H9 (cell line): ENCODE results near the gene KRTAP10-4. TPM values are rescaled to one million over a fixed set of nuclear protein-coding genes. Genes with fewer than 3 reads are reported as not detected.

Experiments used
- DNase-seq: peaks from one replicate; pipeline ENCODE4 v3.0.0-alpha.2; 2017
- H2AFZ ChIP-seq: one replicate; pipeline ENCODE4 v1.6.1; 2013; ENCODE audit warnings: mild to moderate bottlenecking, low read length, control low read depth, moderate library complexity
- H2AK5ac ChIP-seq: 2 replicates; pipeline ENCODE4 v1.6.1; 2013; ENCODE audit warnings: low read length, control low read depth, mixed read lengths; ENCODE audit not compliant: insufficient read length
- H2BK120ac ChIP-seq: one replicate; pipeline ENCODE4 v1.6.1; 2013; ENCODE audit warnings: low read depth, mild to moderate bottlenecking, low read length, control low read depth, inconsistent platforms; ENCODE audit not compliant: poor library complexity, severe bottlenecking
- H2BK12ac ChIP-seq: 2 replicates; pipeline ENCODE4 v1.6.1; 2013; ENCODE audit warnings: low read length, control low read depth, mixed read lengths, low read depth; ENCODE audit not compliant: insufficient read length
- H2BK15ac ChIP-seq: 2 replicates; pipeline ENCODE4 v1.6.1; 2013; ENCODE audit warnings: low read depth, low read length, control low read depth
- H2BK20ac ChIP-seq: one replicate; pipeline ENCODE4 v1.6.1; 2013; ENCODE audit warnings: low read depth, mild to moderate bottlenecking, low read length, control low read depth, inconsistent platforms; ENCODE audit not compliant: poor library complexity, severe bottlenecking
- H2BK5ac ChIP-seq: 2 replicates; pipeline ENCODE4 v1.6.1; 2013; ENCODE audit warnings: low read length, control low read depth, mixed read lengths; ENCODE audit not compliant: insufficient read length
- H3K14ac ChIP-seq: 2 replicates; pipeline ENCODE4 v1.6.1; 2013; ENCODE audit warnings: low read length, control low read depth; ENCODE audit not compliant: insufficient read depth
- H3K18ac ChIP-seq: 2 replicates; pipeline ENCODE4 v1.6.1; 2013; ENCODE audit warnings: low read depth, mild to moderate bottlenecking, mixed read lengths, low read length, control low read depth; ENCODE audit not compliant: insufficient read length
- H3K23ac ChIP-seq: 2 replicates; pipeline ENCODE4 v1.6.1; 2013; ENCODE audit warnings: low read length, control low read depth, mixed read lengths, low read depth; ENCODE audit not compliant: insufficient read length
- H3K23me2 ChIP-seq: 2 replicates; pipeline ENCODE4 v1.6.1; 2013; ENCODE audit warnings: low read depth, mild to moderate bottlenecking, mixed read lengths, low read length, control low read depth; ENCODE audit not compliant: insufficient read length, poor library complexity, severe bottlenecking
- H3K27ac ChIP-seq: 2 replicates; pipeline ENCODE4 v1.5.1; 2013; ENCODE audit warnings: low read length, control low read depth, mixed read lengths, low read depth; ENCODE audit not compliant: insufficient read length
- H3K27me3 ChIP-seq: 2 replicates; pipeline ENCODE4 v1.6.1; 2013; ENCODE audit warnings: low read length, control low read depth, inconsistent platforms; ENCODE audit not compliant: insufficient read depth
- H3K4ac ChIP-seq: 2 replicates; pipeline ENCODE4 v1.6.1; 2013; ENCODE audit warnings: low read depth, mild to moderate bottlenecking, control low read depth, inconsistent platforms, low read length, moderate library complexity
- H3K4me1 ChIP-seq: 2 replicates; pipeline ENCODE4 v1.6.1; 2013; ENCODE audit warnings: low read length, control low read depth, inconsistent platforms; ENCODE audit not compliant: insufficient read depth
- H3K4me2 ChIP-seq: 2 replicates; pipeline ENCODE4 v1.6.1; 2013; ENCODE audit warnings: low read length, control low read depth, mixed read lengths; ENCODE audit not compliant: insufficient read length, insufficient read depth
- H3K56ac ChIP-seq: 2 replicates; pipeline ENCODE4 v1.6.1; 2013; ENCODE audit warnings: low read depth, mild to moderate bottlenecking, mixed read lengths, low read length, control low read depth; ENCODE audit not compliant: insufficient read length
- H3K79me1 ChIP-seq: 2 replicates; pipeline ENCODE4 v1.6.1; 2013; ENCODE audit warnings: low read depth, mild to moderate bottlenecking, moderate library complexity, low read length, control low read depth, inconsistent platforms; ENCODE audit not compliant: insufficient read depth, poor library complexity, severe bottlenecking
- H3K79me2 ChIP-seq: 2 replicates; pipeline ENCODE4 v1.6.1; 2013; ENCODE audit warnings: low read length, control low read depth, inconsistent platforms; ENCODE audit not compliant: insufficient read depth
- H3K9ac ChIP-seq: 2 replicates; pipeline ENCODE4 v1.6.1; 2013; ENCODE audit warnings: low read length, control low read depth, mixed read lengths; ENCODE audit not compliant: insufficient read length; ENCODE audit errors: extremely low read depth
- H3K9me3 ChIP-seq: one replicate; pipeline ENCODE4 v1.6.1; 2013; ENCODE audit warnings: low read depth, low read length, inconsistent platforms; ENCODE audit not compliant: control insufficient read depth
- H3T11ph ChIP-seq: one replicate; pipeline ENCODE4 v1.6.1; 2013; ENCODE audit warnings: mild to moderate bottlenecking, low read length, control low read depth, inconsistent platforms
- H4K20me1 ChIP-seq: one replicate; pipeline ENCODE4 v1.6.1; 2013; ENCODE audit not compliant: control insufficient read depth, insufficient read length, insufficient read depth
- H4K5ac ChIP-seq: 2 replicates; pipeline ENCODE4 v1.6.1; 2013; ENCODE audit warnings: low read depth, mild to moderate bottlenecking, mixed read lengths, low read length, control low read depth; ENCODE audit not compliant: insufficient read length
- H4K8ac ChIP-seq: replicated peaks from 2 replicates; pipeline ENCODE4 v1.6.1; 2013; ENCODE audit warnings: low read length, control low read depth, mixed read lengths, low read depth; ENCODE audit not compliant: insufficient read length
- H4K91ac ChIP-seq: 2 replicates; pipeline ENCODE4 v1.6.1; 2013; ENCODE audit warnings: low read depth, mild to moderate bottlenecking, moderate library complexity, mixed read lengths, low read length, control low read depth; ENCODE audit not compliant: insufficient read length
- H3K27ac Mint-ChIP-seq, 3 experiments: 2 replicates in 2 of 3; 3 replicates in 1 of 3; pipeline ENCODE4 v1.8.0; 2020 to 2021; ENCODE audit warnings: mixed read lengths in 3 of 3, mild to moderate bottlenecking in 1 of 3, moderate library complexity in 1 of 3
- H3K27me3 Mint-ChIP-seq: 2 replicates; pipeline ENCODE4 v1.8.0; 2021; ENCODE audit warnings: low read depth, mild to moderate bottlenecking, moderate library complexity, mixed read lengths
- H3K36me3 Mint-ChIP-seq, 3 experiments: 2 replicates in 2 of 3; 3 replicates in 1 of 3; pipeline ENCODE4 v1.8.0; 2020 to 2021; ENCODE audit warnings: low read depth in 3 of 3, mixed read lengths in 3 of 3; ENCODE audit not compliant: insufficient read depth in 1 of 3
- H3K4me1 Mint-ChIP-seq, 2 experiments: 2 replicates each; pipeline ENCODE4 v1.8.0; 2020; ENCODE audit warnings: mixed read lengths in 2 of 2
- H3K4me3 Mint-ChIP-seq, 2 experiments: 2 replicates in 1 of 2; 3 replicates in 1 of 2; pipeline ENCODE4 v1.8.0; 2020 to 2021; ENCODE audit warnings: mild to moderate bottlenecking in 2 of 2, mixed read lengths in 2 of 2, moderate library complexity in 1 of 2
- H3K9me3 Mint-ChIP-seq, 2 experiments: 2 replicates in 1 of 2; 3 replicates in 1 of 2; pipeline ENCODE4 v1.8.0; 2020; ENCODE audit warnings: mild to moderate bottlenecking in 2 of 2, mixed read lengths in 2 of 2, moderate library complexity in 1 of 2
- CTCF ChIP-seq: fragments of 200-600 bp; sonication (generic); conservative IDR thresholded peaks from 3 replicates; pipeline ENCODE4 v1.8.0; 2021; ENCODE audit warnings: antibody characterized with exemption, mild to moderate bottlenecking
- WGBS: extraction: QIAGEN DNeasy Blood & Tissue Kit; methylation state at CpG from one replicate; pipeline ENCODE4 v1.1.7; 2013; ENCODE audit warnings: missing lambda C conversion rate, low lambda C conversion rate, mixed read lengths; ENCODE audit not compliant: insufficient read length; ENCODE audit errors: extremely low coverage; 5-methylcytosine and 5-hydroxymethylcytosine counted together
- total RNA-seq: library from RNA; stranded (reverse); gene quantifications from 2 replicates; pipeline ENCODE4 v1.2.1, GENCODE V29; 2021

Gene KRTAP10-4
- total RNA-seq, 1 experiment from 2014 or later = not detected

GRCh38 chr21:44552136-44552535 is 21.4 kb upstream of the KRTAP10-4 start:
- no peak overlapping the region for H2AK5ac ChIP-seq
- no peak for DNase-seq
- H3K79me2 ChIP-seq = no peaks in the 10 kb centered on the region
- no peak overlapping the region for H2BK5ac ChIP-seq
- no peaks in the 10 kb centered on the region for H3K27me3 ChIP-seq
- no peak for TF ChIP-seq CTCF
- H3K27ac ChIP-seq = no peak overlapping the region
- WGBS = no CpG with 5 or more reads among the region's 6 CpGs
- H4K20me1 ChIP-seq = no peaks in the 10 kb centered on the region
- H3K4me1 ChIP-seq = peaks cover 6% of the 10 kb centered on the region; the same call in 1 of the 2 replicates
- H3K9ac ChIP-seq = no peak overlapping the region
- H3K23ac ChIP-seq = no peak overlapping the region
- H3K18ac ChIP-seq = no peak overlapping the region
- peak overlapping the region; percentile 53 for H3K14ac ChIP-seq
- no peak overlapping the region for H3K4me2 ChIP-seq
- no peak overlapping the region for H3T11ph ChIP-seq
- no peak overlapping the region for H3K56ac ChIP-seq
- H3K36me3 Mint-ChIP-seq = peaks cover 0 to 7% (median 3%) of the 10 kb centered on the region in 3 experiments; a peak in 3 of 7 replicates
- H3K79me1 ChIP-seq = no peaks in the 10 kb centered on the region
- no peaks in the 10 kb centered on the region for H3K9me3 ChIP-seq
- peaks cover 3 to 4% of the 10 kb centered on the region in 2 experiments; a peak in 3 of 5 replicates for H3K9me3 Mint-ChIP-seq
- H3K27ac Mint-ChIP-seq = peak overlapping the region in 1 of 3 experiments; percentile 49; a peak in 2 of 7 replicates
- no peaks in the 10 kb centered on the region for H3K23me2 ChIP-seq
- peak overlapping the region; percentile 87; the same call in 1 of the 2 replicates for H2BK15ac ChIP-seq
- no peak overlapping the region for H4K8ac ChIP-seq
- H2BK20ac ChIP-seq = no peak overlapping the region
- no peak overlapping the region for H4K91ac ChIP-seq
- H2AFZ ChIP-seq = no peak overlapping the region
- peaks cover 3% of the 10 kb centered on the region for H3K27me3 Mint-ChIP-seq
- H3K4me3 Mint-ChIP-seq = no peak overlapping the region
- no peak overlapping the region for H2BK12ac ChIP-seq
- no peak overlapping the region; the same call in 1 of the 2 replicates for H3K4ac ChIP-seq
- H2BK120ac ChIP-seq = no peak overlapping the region
- H3K4me1 Mint-ChIP-seq = peaks cover 42 to 56% of the 10 kb centered on the region in 2 experiments
- no peak overlapping the region for H4K5ac ChIP-seq
